SK-N-MC (cell line): Measurements from ENCODE around the gene DUSP12.
A peak's percentile ranks its signal among the peaks of the same experiment; 100 is the strongest.

ENCODE experiments used
- DNase-seq: peaks from one replicate; pipeline ENCODE4 v3.0.0-alpha.2; 2011; ENCODE audit warnings: low read depth, low spot score
- H3K27ac ChIP-seq: fragments of 200-600 bp; sonication (generic); 2 replicates; pipeline ENCODE4 v1.5.1; 2016; ENCODE audit warnings: mixed run types
- H3K36me3 ChIP-seq: fragments of 200-600 bp; sonication (generic); 2 replicates; pipeline ENCODE4 v1.6.1; 2017; ENCODE audit warnings: antibody characterized with exemption, low read length, mixed read lengths; ENCODE audit not compliant: insufficient read depth
- H3K4me3 ChIP-seq: fragments of 200-600 bp; sonication (generic); 2 replicates; pipeline ENCODE4 v1.5.1; 2016
- H3K9ac ChIP-seq: fragments of 200-600 bp; sonication (generic); 2 replicates; pipeline ENCODE4 v1.8.0; 2017; ENCODE audit warnings: mixed run types, mixed read lengths; ENCODE audit not compliant: insufficient read length
- H3K9me3 ChIP-seq: fragments of 200-600 bp; sonication (generic); 2 replicates; pipeline ENCODE4 v1.6.1; 2017; ENCODE audit warnings: low read depth, mild to moderate bottlenecking, antibody characterized with exemption, low read length, moderate library complexity, mixed read lengths
- EZH2 ChIP-seq: fragments of 200-600 bp; sonication (generic); IDR thresholded peaks from one replicate; pipeline ENCODE4 v1.6.1; 2017; ENCODE audit warnings: antibody characterized with exemption
- FOXP2 ChIP-seq: optimal IDR thresholded peaks from 2 replicates; pipeline ENCODE3; 2011; ENCODE audit warnings: mild to moderate bottlenecking, moderate library complexity; ENCODE audit not compliant: insufficient read depth; ENCODE audit errors: extremely low read length, control extremely low read depth
- POLR2AphosphoS5 ChIP-seq: IDR thresholded peaks from 2 replicates; pipeline ENCODE4 v1.6.1; 2012; ENCODE audit warnings: mild to moderate bottlenecking, low read depth, low read length, borderline replicate concordance

Gene DUSP12, protein sequence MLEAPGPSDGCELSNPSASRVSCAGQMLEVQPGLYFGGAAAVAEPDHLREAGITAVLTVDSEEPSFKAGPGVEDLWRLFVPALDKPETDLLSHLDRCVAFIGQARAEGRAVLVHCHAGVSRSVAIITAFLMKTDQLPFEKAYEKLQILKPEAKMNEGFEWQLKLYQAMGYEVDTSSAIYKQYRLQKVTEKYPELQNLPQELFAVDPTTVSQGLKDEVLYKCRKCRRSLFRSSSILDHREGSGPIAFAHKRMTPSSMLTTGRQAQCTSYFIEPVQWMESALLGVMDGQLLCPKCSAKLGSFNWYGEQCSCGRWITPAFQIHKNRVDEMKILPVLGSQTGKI

DNA sequence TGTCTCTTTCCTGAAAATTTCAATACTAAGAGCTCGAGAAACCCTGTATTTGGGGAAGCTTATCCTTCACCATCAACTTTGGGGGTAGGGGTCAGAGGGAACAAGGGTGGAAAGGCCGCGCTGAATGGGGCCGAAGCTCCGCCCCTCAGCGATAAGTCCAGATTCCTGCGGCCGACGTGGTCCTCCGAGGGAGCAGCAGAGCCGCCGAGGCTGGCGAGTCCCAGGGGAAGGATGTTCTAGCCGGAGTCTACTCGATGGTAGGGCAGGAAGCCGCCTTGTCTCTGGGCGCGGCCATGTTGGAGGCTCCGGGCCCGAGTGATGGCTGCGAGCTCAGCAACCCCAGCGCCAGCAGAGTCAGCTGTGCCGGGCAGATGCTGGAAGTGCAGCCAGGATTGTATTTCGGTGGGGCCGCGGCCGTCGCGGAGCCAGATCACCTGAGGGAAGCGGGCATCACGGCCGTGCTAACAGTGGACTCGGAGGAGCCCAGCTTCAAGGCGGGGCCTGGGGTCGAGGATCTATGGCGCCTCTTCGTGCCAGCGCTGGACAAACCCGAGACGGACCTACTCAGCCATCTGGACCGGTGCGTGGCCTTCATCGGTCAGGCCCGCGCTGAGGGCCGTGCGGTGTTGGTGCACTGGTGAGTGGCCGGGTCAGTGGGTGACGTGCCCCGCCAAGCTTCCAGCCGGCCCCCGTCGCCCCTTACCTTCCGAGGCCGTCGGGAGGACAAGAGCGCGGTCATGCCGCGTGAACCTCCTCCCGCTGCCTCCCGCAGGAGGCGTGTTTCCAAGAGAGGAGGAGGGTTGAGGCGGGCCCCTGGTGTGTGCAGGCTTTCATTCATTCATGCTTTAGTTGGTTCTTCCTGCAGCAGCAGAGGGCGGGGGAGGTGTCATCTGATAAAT lies at the start of gene DUSP12:
DUSP12 (plus strand) TSS at position 278 of the 899 bp plus-strand sequence; CDS start at position 294, 16 bp downstream.
- Histone ChIP-seq H3K27ac (peak within 1 kb of the TSS; percentile 89), H3K9ac (peak within 1 kb of the TSS; percentile 92), H3K4me3 (peak within 1 kb of the TSS; percentile 100), H3K9me3 (no peaks in the 10 kb centered on the region), H3K36me3 (peaks cover 36% of the 10 kb centered on the region)
- TF ChIP-seq FOXP2 (no peak), POLR2AphosphoS5 (peak; percentile 90)
- no peak for DNase-seq

DNA sequence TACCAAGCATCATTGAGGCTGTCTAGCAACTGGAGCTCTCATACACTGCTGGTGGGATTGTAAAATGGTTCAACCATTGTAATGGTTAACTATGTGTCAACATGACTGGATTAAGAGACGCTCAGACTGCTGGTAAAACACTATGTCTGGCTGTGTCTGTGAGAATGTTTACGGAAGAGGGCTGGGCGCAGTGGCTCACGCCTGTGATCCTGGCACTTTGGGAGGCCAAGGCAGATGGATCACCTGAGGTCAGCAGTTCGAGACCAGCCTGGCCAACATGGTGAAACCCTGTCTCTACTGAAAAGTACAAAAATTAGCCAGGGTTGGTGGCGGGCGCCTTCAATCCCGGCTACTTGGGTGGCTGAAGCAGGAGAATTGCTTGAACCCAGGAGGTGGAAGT lies 47.3 kb upstream of the DUSP12 start:
- H3K9me3 ChIP-seq = no peaks in the 10 kb centered on the region
- no peak for TF ChIP-seq POLR2AphosphoS5
- no peak for TF ChIP-seq FOXP2
- no peak for TF ChIP-seq EZH2
- H3K4me3 ChIP-seq = no peak overlapping the region
- DNase-seq = no peak
- H3K27ac ChIP-seq = no peak overlapping the region
- H3K36me3 ChIP-seq = no peaks in the 10 kb centered on the region
- no peak overlapping the region for H3K9ac ChIP-seq

DNA sequence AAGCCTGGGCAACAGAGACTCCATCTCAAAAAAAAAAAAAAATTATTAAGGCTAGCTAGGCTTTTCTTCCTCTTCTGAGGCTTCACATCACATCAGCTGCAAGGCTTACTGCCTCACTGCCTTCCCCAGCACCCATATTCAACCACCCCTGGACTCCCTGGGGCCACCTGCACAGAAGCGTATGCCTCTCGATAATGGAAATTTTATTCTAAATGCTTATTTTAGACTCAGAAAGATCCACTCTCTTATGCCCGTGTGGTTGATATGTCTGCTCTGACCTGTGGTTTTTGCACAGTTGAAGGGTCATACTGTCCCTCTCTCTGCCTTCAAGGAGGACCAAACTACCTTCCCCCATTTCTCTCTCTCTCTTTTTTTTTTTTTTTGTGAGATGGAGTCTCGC lies 44.0 kb upstream of the DUSP12 start:
- no peak for TF ChIP-seq EZH2
- no peak for TF ChIP-seq FOXP2
- no peak for TF ChIP-seq POLR2AphosphoS5
- no peak overlapping the region for H3K9ac ChIP-seq
- H3K9me3 ChIP-seq = no peaks in the 10 kb centered on the region
- H3K27ac ChIP-seq = no peak overlapping the region
- no peaks in the 10 kb centered on the region for H3K36me3 ChIP-seq
- no peak overlapping the region for H3K4me3 ChIP-seq
- DNase-seq = no peak

DNA sequence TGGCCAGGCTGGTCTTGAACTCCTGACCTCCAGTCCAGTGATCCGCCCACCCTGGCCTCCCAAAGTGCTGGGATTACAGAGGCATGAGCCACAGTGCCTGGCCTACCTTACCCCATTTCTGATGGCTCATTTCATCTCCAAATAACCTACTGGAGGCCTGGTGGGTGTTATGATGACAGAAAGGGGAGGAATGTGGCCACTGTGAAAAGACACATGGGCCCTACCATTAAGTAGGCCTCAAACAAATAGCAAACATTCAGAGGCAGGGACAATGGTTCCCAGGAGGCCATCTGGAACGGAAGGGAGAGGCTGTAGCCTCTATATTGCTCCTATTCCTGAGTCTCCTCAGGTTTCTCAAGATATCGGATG lies 43.5 kb upstream of the DUSP12 start:
- no peak overlapping the region for H3K27ac ChIP-seq
- DNase-seq = no peak
- TF ChIP-seq FOXP2 (no peak), EZH2 (no peak), POLR2AphosphoS5 (no peak)
- no peak overlapping the region for H3K9ac ChIP-seq
- H3K36me3 ChIP-seq = no peaks in the 10 kb centered on the region
- no peaks in the 10 kb centered on the region for H3K9me3 ChIP-seq
- H3K4me3 ChIP-seq = no peak overlapping the region

DNA sequence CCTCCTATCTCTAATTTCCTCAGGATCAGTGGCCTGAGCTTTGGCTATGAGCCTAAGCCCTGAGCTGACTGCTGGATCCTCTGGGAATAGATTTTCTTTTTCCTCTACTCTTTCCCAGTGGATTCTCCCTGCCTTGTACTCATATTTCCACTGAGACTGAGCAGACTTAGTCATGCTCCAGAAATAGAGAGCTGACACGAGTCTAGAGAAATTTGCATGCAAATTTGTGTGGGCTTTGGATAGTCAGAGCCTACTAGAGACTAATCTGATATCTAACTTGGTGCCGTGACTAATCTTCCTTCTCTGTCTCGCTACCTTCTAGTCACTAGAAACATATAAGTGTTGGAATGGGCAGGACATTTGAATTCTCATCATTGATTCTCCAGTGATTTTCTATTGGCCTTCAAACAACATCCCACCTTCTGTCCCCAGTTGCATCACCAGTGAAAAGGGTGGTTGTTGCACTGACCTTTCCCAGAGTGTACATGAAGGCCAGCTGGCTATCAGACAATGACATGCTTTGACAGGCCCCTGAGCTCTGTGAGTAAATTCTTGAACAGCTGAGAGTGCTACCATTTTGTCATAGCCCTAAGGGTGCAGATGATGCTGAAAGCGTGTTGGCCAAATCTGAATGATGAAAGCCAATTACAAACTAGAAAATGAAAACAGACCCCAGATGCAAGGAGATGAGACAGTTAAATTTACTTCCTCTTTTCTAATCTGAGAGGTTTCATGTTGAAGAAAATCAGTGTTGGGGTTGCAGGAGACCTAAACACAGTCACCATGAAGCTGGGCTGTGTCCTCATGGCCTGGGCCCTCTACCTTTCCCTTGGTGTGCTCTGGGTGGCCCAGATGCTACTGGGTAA lies 42.9 kb upstream of the DUSP12 start, which contains the start of gene FCRLA:
FCRLA (plus strand) TSS at position 748 of the 866 bp plus-strand sequence; CDS start at position 784, 36 bp downstream.
- TF ChIP-seq POLR2AphosphoS5 (no peak), FOXP2 (no peak), EZH2 (no peak)
- no peak for DNase-seq
- H3K27ac ChIP-seq = no peak within 1 kb of the TSS
- H3K4me3 ChIP-seq = no peak within 1 kb of the TSS
- H3K36me3 ChIP-seq = no peaks in the 10 kb centered on the region
- H3K9ac ChIP-seq = no peak within 1 kb of the TSS
- no peaks in the 10 kb centered on the region for H3K9me3 ChIP-seq

DNA sequence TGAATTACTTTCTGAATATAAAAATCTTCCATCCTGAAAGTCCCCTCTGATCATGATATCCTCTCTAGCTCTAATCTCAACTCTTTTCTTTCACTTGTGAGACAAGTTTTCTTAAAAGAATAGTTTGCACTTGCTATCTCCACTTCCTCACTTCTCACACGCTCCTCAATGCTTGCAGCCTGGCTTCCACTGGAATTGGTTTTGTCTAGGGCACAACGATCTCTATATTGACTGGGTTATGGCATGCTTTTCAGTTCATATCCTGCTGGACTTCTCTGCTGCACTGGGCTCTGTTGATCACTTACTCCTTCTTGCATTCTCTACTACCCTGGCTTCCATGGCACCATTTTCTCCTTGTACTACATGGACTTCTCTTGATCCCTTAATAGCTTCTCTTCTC lies 42.1 kb upstream of the DUSP12 start:
- no peak overlapping the region for H3K27ac ChIP-seq

DNA sequence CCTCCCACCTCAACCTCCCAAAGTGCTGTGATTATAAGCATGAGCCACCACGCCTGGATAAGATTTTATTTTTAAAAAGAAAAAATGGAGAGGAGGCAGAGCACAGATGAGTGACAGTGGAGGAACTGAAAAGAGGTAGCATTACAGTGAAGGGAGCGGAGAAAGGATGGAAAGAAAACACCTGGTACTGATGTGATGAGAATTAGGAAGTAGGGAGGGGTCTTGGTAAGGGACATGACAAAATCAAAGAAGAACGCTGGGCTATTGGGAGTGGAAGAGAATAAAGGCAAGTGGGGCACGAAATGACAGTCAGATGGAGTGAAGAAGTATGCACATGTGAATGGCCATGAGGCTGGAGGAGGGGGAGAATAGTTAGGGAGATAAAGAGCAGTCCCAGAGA lies 40.2 kb upstream of the DUSP12 start:
- Histone ChIP-seq H3K27ac (no peak overlapping the region), H3K4me3 (no peak overlapping the region)
- TF ChIP-seq POLR2AphosphoS5 (no peak), FOXP2 (no peak), EZH2 (no peak)

More for the DNA sequence above, 42.1 kb upstream of the DUSP12 start:
- no peak for DNase-seq
- H3K9me3 ChIP-seq = no peaks in the 10 kb centered on the region
- no peak overlapping the region for H3K9ac ChIP-seq
- H3K4me3 ChIP-seq = no peak overlapping the region
- no peaks in the 10 kb centered on the region for H3K36me3 ChIP-seq
- TF ChIP-seq POLR2AphosphoS5 (no peak), EZH2 (no peak), FOXP2 (no peak)

DNA sequence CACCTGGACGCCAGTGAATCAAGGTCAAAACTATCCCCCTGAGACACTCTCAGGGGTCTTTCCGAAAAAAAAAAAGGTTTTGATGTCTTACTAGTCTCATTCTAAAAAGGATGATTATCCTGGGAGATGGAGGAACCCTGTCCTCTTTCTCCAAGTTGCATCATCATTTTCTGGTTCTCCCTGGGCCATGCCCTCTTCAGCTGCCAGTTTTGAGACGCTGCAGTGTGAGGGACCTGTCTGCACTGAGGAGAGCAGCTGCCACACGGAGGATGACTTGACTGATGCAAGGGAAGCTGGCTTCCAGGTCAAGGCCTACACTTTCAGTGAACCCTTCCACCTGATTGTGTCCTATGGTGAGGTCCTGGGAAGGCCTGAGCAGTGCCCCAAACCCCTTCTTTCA lies 39.0 kb upstream of the DUSP12 start:
- TF ChIP-seq EZH2 = no peak
- TF ChIP-seq FOXP2 = no peak
- TF ChIP-seq POLR2AphosphoS5 = no peak
- no peak overlapping the region for H3K4me3 ChIP-seq
- H3K9me3 ChIP-seq = no peaks in the 10 kb centered on the region
- no peaks in the 10 kb centered on the region for H3K36me3 ChIP-seq
- DNase-seq = no peak
- no peak overlapping the region for H3K27ac ChIP-seq
- no peak overlapping the region for H3K9ac ChIP-seq

More for the DNA sequence above, 40.2 kb upstream of the DUSP12 start:
- no peaks in the 10 kb centered on the region for H3K9me3 ChIP-seq
- H3K9ac ChIP-seq = no peak overlapping the region
- H3K36me3 ChIP-seq = no peaks in the 10 kb centered on the region
- DNase-seq = no peak
